H9 (cell line): ENCODE data around the gene RAB25. TPM values are rescaled to one million over a fixed set of nuclear protein-coding genes. Genes with fewer than 3 reads are reported as not detected.

ENCODE experiments used
- DNase-seq: peaks from one replicate; pipeline ENCODE4 v3.0.0-alpha.2; 2017
- H2AFZ ChIP-seq: one replicate; pipeline ENCODE4 v1.6.1; 2013; ENCODE audit warnings: mild to moderate bottlenecking, low read length, control low read depth, moderate library complexity
- H2AK5ac ChIP-seq: 2 replicates; pipeline ENCODE4 v1.6.1; 2013; ENCODE audit warnings: low read length, control low read depth, mixed read lengths; ENCODE audit not compliant: insufficient read length
- H2BK120ac ChIP-seq: one replicate; pipeline ENCODE4 v1.6.1; 2013; ENCODE audit warnings: low read depth, mild to moderate bottlenecking, low read length, control low read depth, inconsistent platforms; ENCODE audit not compliant: poor library complexity, severe bottlenecking
- H2BK12ac ChIP-seq: 2 replicates; pipeline ENCODE4 v1.6.1; 2013; ENCODE audit warnings: low read length, control low read depth, mixed read lengths, low read depth; ENCODE audit not compliant: insufficient read length
- H2BK15ac ChIP-seq: 2 replicates; pipeline ENCODE4 v1.6.1; 2013; ENCODE audit warnings: low read depth, low read length, control low read depth
- H2BK20ac ChIP-seq: one replicate; pipeline ENCODE4 v1.6.1; 2013; ENCODE audit warnings: low read depth, mild to moderate bottlenecking, low read length, control low read depth, inconsistent platforms; ENCODE audit not compliant: poor library complexity, severe bottlenecking
- H2BK5ac ChIP-seq: 2 replicates; pipeline ENCODE4 v1.6.1; 2013; ENCODE audit warnings: low read length, control low read depth, mixed read lengths; ENCODE audit not compliant: insufficient read length
- H3K14ac ChIP-seq: 2 replicates; pipeline ENCODE4 v1.6.1; 2013; ENCODE audit warnings: low read length, control low read depth; ENCODE audit not compliant: insufficient read depth
- H3K18ac ChIP-seq: 2 replicates; pipeline ENCODE4 v1.6.1; 2013; ENCODE audit warnings: low read depth, mild to moderate bottlenecking, mixed read lengths, low read length, control low read depth; ENCODE audit not compliant: insufficient read length
- H3K23ac ChIP-seq: 2 replicates; pipeline ENCODE4 v1.6.1; 2013; ENCODE audit warnings: low read length, control low read depth, mixed read lengths, low read depth; ENCODE audit not compliant: insufficient read length
- H3K23me2 ChIP-seq: 2 replicates; pipeline ENCODE4 v1.6.1; 2013; ENCODE audit warnings: low read depth, mild to moderate bottlenecking, mixed read lengths, low read length, control low read depth; ENCODE audit not compliant: insufficient read length, poor library complexity, severe bottlenecking
- H3K27ac ChIP-seq: 2 replicates; pipeline ENCODE4 v1.5.1; 2013; ENCODE audit warnings: low read length, control low read depth, mixed read lengths, low read depth; ENCODE audit not compliant: insufficient read length
- H3K27me3 ChIP-seq: 2 replicates; pipeline ENCODE4 v1.6.1; 2013; ENCODE audit warnings: low read length, control low read depth, inconsistent platforms; ENCODE audit not compliant: insufficient read depth
- H3K4ac ChIP-seq: 2 replicates; pipeline ENCODE4 v1.6.1; 2013; ENCODE audit warnings: low read depth, mild to moderate bottlenecking, control low read depth, inconsistent platforms, low read length, moderate library complexity
- H3K4me1 ChIP-seq: 2 replicates; pipeline ENCODE4 v1.6.1; 2013; ENCODE audit warnings: low read length, control low read depth, inconsistent platforms; ENCODE audit not compliant: insufficient read depth
- H3K4me2 ChIP-seq: 2 replicates; pipeline ENCODE4 v1.6.1; 2013; ENCODE audit warnings: low read length, control low read depth, mixed read lengths; ENCODE audit not compliant: insufficient read length, insufficient read depth
- H3K56ac ChIP-seq: 2 replicates; pipeline ENCODE4 v1.6.1; 2013; ENCODE audit warnings: low read depth, mild to moderate bottlenecking, mixed read lengths, low read length, control low read depth; ENCODE audit not compliant: insufficient read length
- H3K79me1 ChIP-seq: 2 replicates; pipeline ENCODE4 v1.6.1; 2013; ENCODE audit warnings: low read depth, mild to moderate bottlenecking, moderate library complexity, low read length, control low read depth, inconsistent platforms; ENCODE audit not compliant: insufficient read depth, poor library complexity, severe bottlenecking
- H3K79me2 ChIP-seq: 2 replicates; pipeline ENCODE4 v1.6.1; 2013; ENCODE audit warnings: low read length, control low read depth, inconsistent platforms; ENCODE audit not compliant: insufficient read depth
- H3K9ac ChIP-seq: 2 replicates; pipeline ENCODE4 v1.6.1; 2013; ENCODE audit warnings: low read length, control low read depth, mixed read lengths; ENCODE audit not compliant: insufficient read length; ENCODE audit errors: extremely low read depth
- H3K9me3 ChIP-seq: one replicate; pipeline ENCODE4 v1.6.1; 2013; ENCODE audit warnings: low read depth, low read length, inconsistent platforms; ENCODE audit not compliant: control insufficient read depth
- H3T11ph ChIP-seq: one replicate; pipeline ENCODE4 v1.6.1; 2013; ENCODE audit warnings: mild to moderate bottlenecking, low read length, control low read depth, inconsistent platforms
- H4K20me1 ChIP-seq: one replicate; pipeline ENCODE4 v1.6.1; 2013; ENCODE audit not compliant: control insufficient read depth, insufficient read length, insufficient read depth
- H4K5ac ChIP-seq: 2 replicates; pipeline ENCODE4 v1.6.1; 2013; ENCODE audit warnings: low read depth, mild to moderate bottlenecking, mixed read lengths, low read length, control low read depth; ENCODE audit not compliant: insufficient read length
- H4K8ac ChIP-seq: replicated peaks from 2 replicates; pipeline ENCODE4 v1.6.1; 2013; ENCODE audit warnings: low read length, control low read depth, mixed read lengths, low read depth; ENCODE audit not compliant: insufficient read length
- H4K91ac ChIP-seq: 2 replicates; pipeline ENCODE4 v1.6.1; 2013; ENCODE audit warnings: low read depth, mild to moderate bottlenecking, moderate library complexity, mixed read lengths, low read length, control low read depth; ENCODE audit not compliant: insufficient read length
- H3K27ac Mint-ChIP-seq, 3 experiments: 2 replicates in 2 of 3; 3 replicates in 1 of 3; pipeline ENCODE4 v1.8.0; 2020 to 2021; ENCODE audit warnings: mixed read lengths in 3 of 3, mild to moderate bottlenecking in 1 of 3, moderate library complexity in 1 of 3
- H3K27me3 Mint-ChIP-seq: 2 replicates; pipeline ENCODE4 v1.8.0; 2021; ENCODE audit warnings: low read depth, mild to moderate bottlenecking, moderate library complexity, mixed read lengths
- H3K36me3 Mint-ChIP-seq, 3 experiments: 2 replicates in 2 of 3; 3 replicates in 1 of 3; pipeline ENCODE4 v1.8.0; 2020 to 2021; ENCODE audit warnings: low read depth in 3 of 3, mixed read lengths in 3 of 3; ENCODE audit not compliant: insufficient read depth in 1 of 3
- H3K4me1 Mint-ChIP-seq, 2 experiments: 2 replicates each; pipeline ENCODE4 v1.8.0; 2020; ENCODE audit warnings: mixed read lengths in 2 of 2
- H3K4me3 Mint-ChIP-seq, 2 experiments: 2 replicates in 1 of 2; 3 replicates in 1 of 2; pipeline ENCODE4 v1.8.0; 2020 to 2021; ENCODE audit warnings: mild to moderate bottlenecking in 2 of 2, mixed read lengths in 2 of 2, moderate library complexity in 1 of 2
- H3K9me3 Mint-ChIP-seq, 2 experiments: 2 replicates in 1 of 2; 3 replicates in 1 of 2; pipeline ENCODE4 v1.8.0; 2020; ENCODE audit warnings: mild to moderate bottlenecking in 2 of 2, mixed read lengths in 2 of 2, moderate library complexity in 1 of 2
- CTCF ChIP-seq: fragments of 200-600 bp; sonication (generic); conservative IDR thresholded peaks from 3 replicates; pipeline ENCODE4 v1.8.0; 2021; ENCODE audit warnings: antibody characterized with exemption, mild to moderate bottlenecking
- WGBS: extraction: QIAGEN DNeasy Blood & Tissue Kit; methylation state at CpG from one replicate; pipeline ENCODE4 v1.1.7; 2013; ENCODE audit warnings: missing lambda C conversion rate, low lambda C conversion rate, mixed read lengths; ENCODE audit not compliant: insufficient read length; ENCODE audit errors: extremely low coverage; 5-methylcytosine and 5-hydroxymethylcytosine counted together
- total RNA-seq: library from RNA; stranded (reverse); gene quantifications from 2 replicates; pipeline ENCODE4 v1.2.1, GENCODE V29; 2021

The RAB25 gene
- total RNA-seq, 1 experiment from 2014 or later, result 43.1 TPM

- Histone ChIP-seq H3K79me2 (peaks cover 23% of the 10 kb centered on the region; the same call in 1 of the 2 replicates), H4K91ac (no peak overlapping the region), H3K56ac (no peak overlapping the region), H3K79me1 (no peaks in the 10 kb centered on the region), H2BK20ac (no peak overlapping the region), H2BK120ac (no peak overlapping the region), H2AK5ac (no peak overlapping the region), H2BK15ac (no peak overlapping the region), H3K23me2 (peaks cover 18% of the 10 kb centered on the region), H4K20me1 (no peaks in the 10 kb centered on the region), H4K8ac (no peak overlapping the region), H3K18ac (peak overlapping the region; percentile 37), H3K4me1 (peaks cover 16% of the 10 kb centered on the region), H3T11ph (no peak overlapping the region), H3K27me3 (no peaks in the 10 kb centered on the region), H3K9me3 (no peaks in the 10 kb centered on the region), H3K4ac (no peak overlapping the region; the same call in 1 of the 2 replicates), H3K14ac (peak overlapping the region; percentile 34; the same call in 1 of the 2 replicates), H3K4me2 (peak overlapping the region; percentile 61), H2BK12ac (no peak overlapping the region), H4K5ac (no peak overlapping the region), H2BK5ac (no peak overlapping the region), H3K23ac (no peak overlapping the region), H3K9ac (peak overlapping the region; percentile 79), H3K27ac (no peak overlapping the region), H2AFZ (no peak overlapping the region)
- peaks cover 17 to 38% (median 29%) of the 10 kb centered on the region in 3 experiments; a peak in 6 of 7 replicates for H3K36me3 Mint-ChIP-seq
- TF ChIP-seq CTCF, result no peak
- H3K4me3 Mint-ChIP-seq, result peak overlapping the region; percentile 88 to 95
- peaks cover 60 to 70% of the 10 kb centered on the region in 2 experiments for H3K4me1 Mint-ChIP-seq
- no CpG with 5 or more reads among the region's 10 CpGs for WGBS
- DNase-seq, result peak; percentile 65
- no peaks in the 10 kb centered on the region for H3K27me3 Mint-ChIP-seq
- no peaks in the 10 kb centered on the region; a peak in 1 of 5 replicates for H3K9me3 Mint-ChIP-seq
- H3K27ac Mint-ChIP-seq, result peak overlapping the region; percentile 81 to 96 (median 94); a peak in 6 of 7 replicates
Observed at GRCh38 chr1:156081917-156082308, 21.0 kb downstream of the RAB25 start.
